Upper lobe of left lung (tissue), 4 donors: ENCODE results near the gene DSG2.
A peak's percentile ranks its signal among the peaks of the same experiment; 100 is the strongest.

ENCODE experiments used
- CTCF ChIP-seq, 6 experiments: fragments of 450-650 bp in 4 of 6; fragments of 200-600 bp in 2 of 6; sonication (generic) in 2 of 6; IDR thresholded peaks; one replicate each; pipeline ENCODE4 v1.5.1; 2016 to 2019; ENCODE audit warnings: antibody characterized with exemption in 6 of 6
- EP300 ChIP-seq, 4 donors: sonication (generic); formaldehyde crosslinking; IDR thresholded peaks; one replicate each; pipeline ENCODE4 v1.5.1; 2017; ENCODE audit warnings: antibody characterized with exemption in 4 of 4, control low read depth in 2 of 4
- POLR2A ChIP-seq, 4 donors: fragments of 450-650 bp; IDR thresholded peaks; one replicate each; pipeline ENCODE4 v1.5.1; 2016 to 2017; ENCODE audit warnings: antibody characterized with exemption in 4 of 4, mild to moderate bottlenecking in 2 of 4
- POLR2AphosphoS5 ChIP-seq, 2 donors: sonication (generic); formaldehyde crosslinking; IDR thresholded peaks; one replicate each; pipeline ENCODE4 v1.5.1; 2017; ENCODE audit warnings: antibody characterized with exemption in 2 of 2

GRCh38 chr18:31555971-31556747 lies 58.2 kb downstream of the DSG2 start:
- TF ChIP-seq CTCF (IDR thresholded peaks at IDR 0.05) (peak; percentile 57 to 85 (median 72)), POLR2A (IDR thresholded peaks at IDR 0.05) (no peak), POLR2AphosphoS5 (IDR thresholded peaks at IDR 0.05) (no peak), EP300 (IDR thresholded peaks at IDR 0.05) (no peak)
